Sigmoid colon (tissue), 7 donors: ENCODE data around the gene PISD. TPM values are rescaled to one million over a fixed set of nuclear protein-coding genes. Genes with fewer than 3 reads are reported as not detected.
"Not testable (repeated sequence)": the region's sequence is repeated elsewhere in the genome, so short reads cannot be mapped to it uniquely, and the experiment has no call there.

ENCODE experiments used
- DNase-seq: peaks from one replicate; pipeline ENCODE4 v3.0.0-alpha.2; 2019
- H3K27ac ChIP-seq, 4 donors: fragments of 200-600 bp; sonication (generic); one replicate each; pipeline ENCODE4 v1.5.1; 2016 to 2019; ENCODE audit warnings: mild to moderate bottlenecking in 1 of 4
- H3K27me3 ChIP-seq, 3 donors: fragments of 200-600 bp; sonication (generic); one replicate each; pipeline ENCODE4 v1.5.1; 2019; ENCODE audit warnings: mild to moderate bottlenecking in 1 of 3
- H3K36me3 ChIP-seq, 4 donors: fragments of 200-600 bp; sonication (generic); one replicate each; pipeline ENCODE4 v1.5.1; 2016 to 2019
- H3K4me1 ChIP-seq, 4 donors: fragments of 200-600 bp; sonication (generic); one replicate each; pipeline ENCODE4 v1.5.1; 2017 to 2019
- H3K4me3 ChIP-seq, 4 donors: fragments of 200-600 bp; sonication (generic); one replicate each; pipeline ENCODE4 v1.5.1; 2017 to 2019; ENCODE audit warnings: mild to moderate bottlenecking in 2 of 4, moderate library complexity in 1 of 4
- H3K9me3 ChIP-seq, 4 donors: fragments of 200-600 bp in 3 of 4; sonication (generic) in 3 of 4; one replicate each; pipeline versions ENCODE4 v1.5.1 to v1.6.1; 2013 to 2019
- EP300 ChIP-seq, 4 donors: sonication (generic); formaldehyde crosslinking; IDR thresholded peaks; one replicate each; pipeline ENCODE4 v1.6.1; 2017; ENCODE audit warnings: antibody characterized with exemption in 4 of 4
- POLR2A ChIP-seq, 2 donors: fragments of 450-650 bp; IDR thresholded peaks; one replicate each; pipeline ENCODE4 v1.6.1; 2016; ENCODE audit warnings: antibody characterized with exemption in 2 of 2, mild to moderate bottlenecking in 2 of 2, moderate library complexity in 2 of 2
- POLR2AphosphoS5 ChIP-seq, 4 donors: sonication (generic); formaldehyde crosslinking; IDR thresholded peaks; one replicate each; pipeline ENCODE4 v1.6.1; 2017; ENCODE audit warnings: antibody characterized with exemption in 4 of 4
- WGBS, 2 donors: extraction: QIAGEN DNeasy Blood & Tissue Kit; methylation state at CpG; one replicate each; pipeline ENCODE4 v1.1.7; 2013; 5-methylcytosine and 5-hydroxymethylcytosine counted together
- intact Hi-C: fragments of 100-400 bp; cut with DNase I; formaldehyde crosslinking; loops from one replicate; pipeline ENCODE4 v1.15.1; 2023
- polyA plus RNA-seq, 3 donors: library from polyadenylated mRNA; stranded (reverse); fragments of 200-250 nt; gene quantifications; one replicate each; pipeline ENCODE4 v1.2.3, GENCODE V29; 2013
- total RNA-seq, 4 donors: library from RNA; depleted of rRNA; stranded (reverse); fragments of >200 nt; gene quantifications; one replicate each; pipeline ENCODE4 v1.1.0, GENCODE V29; 2016
- TF ChIP-seq, protein P1 (sequence below), 4 experiments: fragments of 450-650 bp in 3 of 4; fragments of 200-600 bp in 1 of 4; IDR thresholded peaks; one replicate each; pipeline ENCODE4 v1.5.1; 2016 to 2019; ENCODE audit warnings: antibody characterized with exemption in 4 of 4, mild to moderate bottlenecking in 3 of 4, moderate library complexity in 2 of 4
- donor health status: healthy with polysubstance abuse.
- donor health status: Bipolar disorder and iron deficiency.
- donor health status: healthy.

PISD gene
- total and polyA plus RNA-seq, 7 donors, result 10.8 to 40.3 (median 18.5) TPM

DNA sequence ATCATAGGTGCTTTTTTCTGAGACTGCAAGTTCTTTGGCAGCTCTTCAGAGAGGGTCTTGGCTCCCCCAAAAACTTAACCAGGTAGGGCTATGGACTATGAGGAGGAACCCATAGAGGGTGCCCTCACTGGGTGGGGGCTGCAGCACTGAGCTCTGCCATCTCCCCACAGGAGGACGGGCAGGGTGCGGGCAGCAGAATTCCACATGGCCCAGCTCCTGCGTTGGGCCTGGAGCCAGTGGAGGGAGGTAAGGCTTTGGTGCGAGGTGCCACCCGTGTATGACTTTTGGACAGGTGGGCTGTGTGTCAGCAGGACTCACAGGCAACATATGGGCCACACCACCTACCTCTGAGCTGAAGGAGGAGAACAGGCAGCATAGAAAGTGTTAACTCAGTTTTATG is 58.4 kb downstream of the PISD start:
- no peaks in the 10 kb centered on the region for H3K9me3 ChIP-seq
- H3K4me3 ChIP-seq, result no peak overlapping the region
- H3K27ac ChIP-seq, result peak overlapping the region in 3 of 4 donors; percentile 78 to 93 (median 91)
- intact Hi-C loops, result no loop called here
- 96 to 98% methylated on average over 5 of the region's 5 CpGs for WGBS, 2 donors
- DNase-seq, result peak; percentile 49
- H3K4me1 ChIP-seq, result peaks cover 0 to 51% (median 35%) of the 10 kb centered on the region in 4 donors
- H3K36me3 ChIP-seq, result no peaks in the 10 kb centered on the region
- no peaks in the 10 kb centered on the region for H3K27me3 ChIP-seq
- TF ChIP-seq POLR2AphosphoS5 (IDR thresholded peaks at IDR 0.05) (no peak), POLR2A (IDR thresholded peaks at IDR 0.05) (no peak), EP300 (IDR thresholded peaks at IDR 0.05) (no peak)
- TF ChIP-seq, protein P1, sequence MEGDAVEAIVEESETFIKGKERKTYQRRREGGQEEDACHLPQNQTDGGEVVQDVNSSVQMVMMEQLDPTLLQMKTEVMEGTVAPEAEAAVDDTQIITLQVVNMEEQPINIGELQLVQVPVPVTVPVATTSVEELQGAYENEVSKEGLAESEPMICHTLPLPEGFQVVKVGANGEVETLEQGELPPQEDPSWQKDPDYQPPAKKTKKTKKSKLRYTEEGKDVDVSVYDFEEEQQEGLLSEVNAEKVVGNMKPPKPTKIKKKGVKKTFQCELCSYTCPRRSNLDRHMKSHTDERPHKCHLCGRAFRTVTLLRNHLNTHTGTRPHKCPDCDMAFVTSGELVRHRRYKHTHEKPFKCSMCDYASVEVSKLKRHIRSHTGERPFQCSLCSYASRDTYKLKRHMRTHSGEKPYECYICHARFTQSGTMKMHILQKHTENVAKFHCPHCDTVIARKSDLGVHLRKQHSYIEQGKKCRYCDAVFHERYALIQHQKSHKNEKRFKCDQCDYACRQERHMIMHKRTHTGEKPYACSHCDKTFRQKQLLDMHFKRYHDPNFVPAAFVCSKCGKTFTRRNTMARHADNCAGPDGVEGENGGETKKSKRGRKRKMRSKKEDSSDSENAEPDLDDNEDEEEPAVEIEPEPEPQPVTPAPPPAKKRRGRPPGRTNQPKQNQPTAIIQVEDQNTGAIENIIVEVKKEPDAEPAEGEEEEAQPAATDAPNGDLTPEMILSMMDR (IDR thresholded peaks at IDR 0.05), result no peak

DNA sequence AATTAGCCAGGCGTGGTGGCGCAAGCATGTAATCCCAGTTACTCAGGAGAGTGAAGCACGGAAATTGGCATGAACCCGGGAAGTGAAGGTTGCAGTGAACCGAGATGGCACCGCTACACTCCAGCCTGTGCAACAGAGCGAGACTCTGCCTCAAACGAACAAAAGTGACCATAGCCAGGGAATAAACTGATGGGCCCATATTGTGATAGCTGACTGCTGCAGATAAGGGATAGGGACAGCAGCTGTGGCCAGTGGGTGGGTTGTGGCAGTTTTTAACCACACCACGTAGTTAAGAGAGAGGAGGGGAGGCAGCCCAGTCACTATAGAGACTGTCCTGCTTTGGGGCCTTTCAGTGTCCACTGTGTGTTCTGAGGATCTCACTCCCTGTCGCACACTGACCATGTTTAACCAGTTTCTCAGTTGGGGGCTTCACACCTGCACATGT is 58.9 kb downstream of the PISD start:
- no peak for TF ChIP-seq POLR2A (IDR thresholded peaks at IDR 0.05)
- TF ChIP-seq EP300 (IDR thresholded peaks at IDR 0.05), result no peak
- TF ChIP-seq, protein P1 (IDR thresholded peaks at IDR 0.05), result no peak
- no peak for TF ChIP-seq POLR2AphosphoS5 (IDR thresholded peaks at IDR 0.05)
- no peak overlapping the region for H3K4me3 ChIP-seq
- 84 to 87% methylated on average over 10 of the region's 10 CpGs for WGBS, 2 donors
- H3K27ac ChIP-seq, result peak overlapping the region; percentile 63 to 93 (median 84)
- no peaks in the 10 kb centered on the region for H3K9me3 ChIP-seq
- intact Hi-C loops, result no loop called here
- peak; percentile 61 for DNase-seq
- peaks cover 0 to 51% (median 35%) of the 10 kb centered on the region in 4 donors for H3K4me1 ChIP-seq
- no peaks in the 10 kb centered on the region for H3K36me3 ChIP-seq
- H3K27me3 ChIP-seq, result no peaks in the 10 kb centered on the region

DNA sequence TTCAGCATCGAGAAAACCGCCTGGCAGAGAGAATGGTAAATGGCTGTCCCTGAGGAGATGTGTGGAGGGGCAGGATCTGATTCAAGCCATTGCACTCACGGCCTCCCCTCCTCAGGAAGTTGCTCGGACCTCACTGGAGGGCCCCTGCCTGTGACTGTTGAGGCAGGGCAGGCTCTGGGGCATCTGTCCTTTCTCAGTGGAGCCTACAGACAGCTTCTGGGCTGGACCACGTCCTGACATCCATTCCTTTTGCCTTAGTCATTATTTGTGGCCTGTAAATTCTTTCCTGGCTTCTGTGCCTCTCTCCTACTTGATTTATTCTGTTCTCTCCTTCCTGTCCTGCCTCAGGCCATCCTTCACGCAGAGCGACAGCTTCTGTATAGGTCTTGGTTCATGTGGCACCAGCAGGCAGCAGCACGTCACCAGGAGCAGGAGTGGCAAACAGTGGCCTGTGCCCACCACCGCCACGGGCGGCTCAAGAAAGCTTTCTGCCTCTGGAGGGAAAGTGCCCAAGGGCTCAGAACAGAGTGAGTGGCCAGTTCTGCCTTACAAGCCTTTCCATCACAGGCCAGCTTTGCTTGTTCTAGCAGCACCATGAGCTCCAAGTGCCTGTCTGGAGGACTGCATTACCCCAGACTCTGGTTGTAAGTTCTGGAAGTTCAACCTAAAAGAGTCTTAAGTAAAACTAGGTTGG is 59.6 kb downstream of the PISD start:
- intact Hi-C loops, result loop anchor here (1.0 kb wide), 1 partner anchor 28 kb away; no protein-coding TSS in a partner anchor
- TF ChIP-seq, protein P1 (IDR thresholded peaks at IDR 0.05), result no peak
- TF ChIP-seq EP300 (IDR thresholded peaks at IDR 0.05) (peak in 3 of 4 donors; percentile 46 to 82 (median 74)), POLR2A (IDR thresholded peaks at IDR 0.05) (no peak), POLR2AphosphoS5 (IDR thresholded peaks at IDR 0.05) (peak; percentile 85 to 96 (median 94))
- H3K9me3 ChIP-seq, result no peaks in the 10 kb centered on the region
- H3K27me3 ChIP-seq, result no peaks in the 10 kb centered on the region
- peak overlapping the region; percentile 63 to 93 (median 84) for H3K27ac ChIP-seq
- 79 to 81% methylated on average over 11 of the region's 11 CpGs for WGBS, 2 donors
- H3K4me1 ChIP-seq, result peaks cover 0 to 51% (median 35%) of the 10 kb centered on the region in 4 donors
- H3K4me3 ChIP-seq, result no peak overlapping the region
- no peaks in the 10 kb centered on the region for H3K36me3 ChIP-seq
- DNase-seq, result peak; percentile 91

DNA sequence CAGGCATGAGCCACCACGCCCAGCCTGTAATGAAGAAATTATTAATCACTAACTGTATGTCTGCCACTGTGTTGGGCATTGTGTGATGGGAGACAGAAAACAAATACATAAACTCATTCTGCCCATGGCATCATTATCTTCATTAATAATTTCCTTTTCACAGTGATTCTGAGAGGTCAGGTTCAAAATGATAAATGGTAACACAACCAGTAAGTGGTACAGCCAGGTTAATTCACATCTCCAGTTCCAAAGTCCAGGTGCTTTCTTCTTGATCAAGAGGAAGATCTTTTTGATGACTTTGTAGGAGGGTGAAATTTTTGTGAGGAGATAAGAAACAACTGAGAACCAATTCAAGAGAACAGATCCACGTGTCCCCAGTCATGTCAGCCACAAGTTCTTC is 66.7 kb downstream of the PISD start:
- no peak for TF ChIP-seq POLR2A (IDR thresholded peaks at IDR 0.05)
- TF ChIP-seq, protein P1 (IDR thresholded peaks at IDR 0.05), result no peak
- no peak for TF ChIP-seq POLR2AphosphoS5 (IDR thresholded peaks at IDR 0.05)
- no peak for TF ChIP-seq EP300 (IDR thresholded peaks at IDR 0.05)
- WGBS, 2 donors, result 84 to 96% methylated on average over 2 of the region's 2 CpGs
- Histone ChIP-seq H3K4me1 (peaks cover 0 to 4% (median 2%) of the 10 kb centered on the region in 4 donors), H3K27ac (no peak overlapping the region), H3K4me3 (no peak overlapping the region), H3K36me3 (no peaks in the 10 kb centered on the region), H3K9me3 (no peaks in the 10 kb centered on the region), H3K27me3 (no peaks in the 10 kb centered on the region)
- intact Hi-C loops, result no loop called here
- no peak for DNase-seq

DNA sequence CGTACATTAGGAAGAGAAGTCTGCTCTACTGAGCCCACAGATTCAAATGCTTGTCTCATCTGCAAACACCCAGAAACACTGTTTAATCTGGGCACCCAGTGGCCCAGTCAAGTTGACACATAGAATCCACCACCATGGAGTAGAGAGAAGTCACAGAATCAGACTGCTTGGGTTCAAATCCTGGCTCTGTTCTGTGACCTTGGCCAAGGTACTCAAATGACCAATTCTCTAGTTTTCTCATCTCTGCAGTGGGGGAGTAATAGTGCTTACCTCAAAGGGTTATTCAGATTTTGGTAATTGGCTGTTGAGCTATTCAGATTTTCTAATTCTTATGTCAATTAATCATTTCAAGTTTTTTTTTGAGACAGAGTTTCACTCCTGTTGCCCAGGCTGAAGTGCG is 71.9 kb downstream of the PISD start:
- H3K4me1 ChIP-seq, H3K9me3 ChIP-seq, DNase-seq, H3K27ac ChIP-seq, H3K4me3 ChIP-seq, H3K27me3 ChIP-seq, intact Hi-C loops: not testable (repeated sequence)
- WGBS, 2 donors, result 95 to 100% methylated on average over 1 of the region's 2 CpGs
- peaks cover 11 to 36% (median 18%) of the 10 kb centered on the region in 4 donors for H3K36me3 ChIP-seq
